Globus pallidus (tissue), 1 donor: ENCODE data around the gene RABGGTB.
"Not testable (repeated sequence)": the region's sequence is repeated elsewhere in the genome, so short reads cannot be mapped to it uniquely, and the experiment has no call there.

Experiments
- DNase-seq: peaks from one replicate; pipeline ENCODE4 v3.0.0-alpha.2; 2015; ENCODE audit warnings: low spot score

Gene RABGGTB

DNA sequence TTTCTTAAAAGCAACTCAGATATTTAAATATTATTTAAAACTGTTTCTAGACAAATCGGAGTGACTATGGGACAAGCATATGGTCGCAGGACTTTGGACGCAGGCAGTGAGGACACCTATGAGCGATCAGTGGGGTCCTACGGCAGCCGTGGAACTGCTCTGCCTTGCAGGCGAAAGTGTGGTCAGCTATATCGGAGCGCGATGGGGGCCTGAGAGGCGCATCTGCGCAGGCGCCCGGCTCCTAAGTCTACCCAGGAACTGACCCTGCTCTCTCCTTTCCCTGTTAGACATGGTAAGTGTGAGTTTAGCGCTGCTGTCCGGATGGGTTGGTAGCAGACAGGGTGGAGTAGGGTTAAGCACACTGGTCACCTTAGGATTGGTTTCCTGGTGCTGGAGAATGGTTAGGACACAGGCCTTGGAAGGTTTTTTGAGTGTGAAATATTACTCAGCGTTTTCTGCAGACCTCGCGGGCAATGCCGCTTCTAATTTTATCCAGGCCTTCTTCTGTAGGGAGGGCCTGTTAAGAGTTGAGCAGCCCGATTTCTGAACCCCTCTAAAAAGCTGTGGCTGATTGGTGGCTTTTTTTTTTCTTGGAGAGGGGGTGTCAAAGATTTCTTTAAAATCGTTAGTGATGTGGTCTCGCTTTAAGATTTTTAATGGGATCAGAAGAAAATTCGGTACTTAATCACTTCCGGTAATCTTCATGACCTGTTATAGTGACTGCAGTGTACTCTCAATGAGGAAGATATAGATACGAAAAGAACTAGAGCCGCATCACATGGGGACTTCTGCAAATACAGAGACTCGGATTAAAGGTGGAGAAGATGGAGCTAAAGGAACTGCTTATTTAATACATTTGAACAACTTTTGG lies at the start of gene RABGGTB:
Gene RABGGTB, plus strand, starts transcription at position 274 of the 871 bp plus-strand sequence. Its CDS starts 16 bp downstream, at position 290.
- peak; percentile 94 for DNase-seq

DNA sequence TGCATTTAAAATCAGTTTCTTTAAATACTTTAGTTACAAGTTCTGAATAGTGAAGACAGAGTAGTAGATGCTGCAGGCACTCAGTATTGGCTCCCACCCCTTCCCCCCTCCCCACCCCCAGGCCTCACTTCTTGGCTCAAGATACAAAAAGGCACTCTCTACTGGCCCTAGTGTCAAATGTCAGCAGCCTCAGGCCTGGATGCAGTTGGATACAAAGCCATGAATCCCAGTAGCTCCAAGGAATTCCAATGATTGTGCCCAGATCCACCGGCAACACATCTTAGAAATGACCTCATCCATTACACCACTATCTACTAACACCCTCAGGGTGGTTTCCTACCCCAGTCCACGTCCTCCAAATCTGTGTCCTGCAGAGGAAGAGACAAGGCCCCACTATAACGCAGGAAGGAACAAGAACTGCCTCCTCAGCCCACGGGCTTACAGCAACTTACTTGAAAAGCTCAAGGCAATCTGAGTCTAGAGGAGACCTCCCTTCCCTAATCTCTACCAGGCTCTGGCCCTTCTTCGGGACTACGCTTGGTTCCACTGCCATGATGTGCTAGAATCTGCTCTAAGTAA lies 43.9 kb upstream of the RABGGTB start:
- no peak for DNase-seq

DNA sequence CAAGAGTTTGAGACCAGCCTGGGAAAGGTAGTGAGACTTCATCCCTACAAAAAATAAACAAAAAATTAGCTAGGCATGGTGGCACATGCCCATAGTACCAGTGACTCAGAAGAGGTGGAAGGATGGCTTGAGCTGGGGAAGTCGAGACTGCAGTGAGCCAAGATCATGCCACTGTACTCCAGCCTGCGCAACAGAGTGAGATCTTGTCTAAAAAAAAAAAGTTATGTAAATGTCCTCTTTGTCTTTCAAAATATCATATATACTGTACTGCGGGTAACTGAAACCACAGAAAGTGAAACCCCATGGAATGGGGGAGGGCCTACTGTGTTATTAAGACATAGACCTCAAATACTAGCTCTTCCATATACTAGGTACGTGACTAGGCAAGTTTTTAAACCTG lies 40.8 kb upstream of the RABGGTB start:
- DNase-seq, result no peak

DNA sequence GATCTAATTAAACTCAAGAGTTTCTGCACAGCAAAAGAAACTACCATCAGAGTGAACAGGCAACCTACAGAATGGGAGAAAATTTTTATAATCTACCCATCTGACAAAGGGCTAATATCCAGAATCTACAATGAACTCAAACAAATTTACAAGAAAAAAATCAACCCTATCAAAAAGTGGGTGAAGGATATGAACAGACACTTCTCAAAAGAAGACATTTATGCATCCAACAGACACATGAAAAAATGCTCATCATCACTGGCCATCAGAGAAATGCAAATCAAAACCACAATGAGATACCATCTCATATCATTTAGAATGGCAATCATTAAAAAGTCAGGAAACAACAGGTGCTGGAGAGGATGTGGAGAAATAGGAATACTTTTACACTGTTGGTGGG lies 28.8 kb upstream of the RABGGTB start:
- DNase-seq, result not testable (repeated sequence)

DNA sequence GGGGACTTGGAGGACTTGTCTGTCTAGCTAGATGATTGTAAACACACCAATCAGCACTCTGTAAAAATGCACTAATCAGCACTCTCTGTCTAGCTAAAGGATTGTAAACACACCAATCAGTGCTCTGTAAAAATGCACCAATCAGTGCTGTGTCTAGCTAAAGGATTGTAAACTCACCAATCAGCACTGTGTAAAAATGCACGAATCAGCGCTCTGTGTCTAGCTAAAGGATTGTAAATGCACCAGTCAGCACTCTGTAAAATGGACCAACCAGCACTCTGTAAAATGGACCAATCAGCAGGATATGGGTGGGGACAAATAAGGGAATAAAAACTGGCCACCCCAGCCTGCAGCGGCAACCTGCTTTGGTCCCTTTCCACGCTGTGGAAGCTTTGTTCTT lies 27.5 kb upstream of the RABGGTB start:
- not testable (repeated sequence) for DNase-seq

DNA sequence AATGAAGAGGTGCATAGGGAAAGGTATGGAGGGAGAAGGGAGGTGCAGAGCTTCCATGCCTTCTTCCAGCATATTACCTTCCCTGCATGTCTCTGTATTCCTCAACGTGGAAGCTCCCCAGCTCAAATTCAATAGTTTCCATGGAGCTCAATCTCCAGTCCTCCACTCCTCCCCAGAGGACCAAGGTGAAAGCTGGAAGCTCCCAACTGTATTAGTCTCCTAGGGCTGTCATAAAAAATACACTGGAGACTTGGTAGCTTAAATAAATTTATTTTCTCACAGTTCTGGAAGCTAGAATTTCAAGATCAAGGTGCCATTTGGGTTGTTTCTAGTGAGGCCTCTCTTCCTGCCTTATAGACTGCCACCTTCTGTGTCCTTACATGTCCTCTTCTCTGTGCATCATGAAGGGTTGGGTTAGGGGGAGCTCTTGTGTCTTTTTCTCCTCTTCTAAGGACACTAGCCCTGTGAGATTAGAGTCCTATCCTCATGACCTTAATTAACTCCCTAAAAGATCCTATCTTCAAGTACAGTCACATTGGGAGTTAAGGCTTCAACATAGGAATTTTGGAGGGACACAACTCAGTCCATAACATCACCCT lies 21.9 kb upstream of the RABGGTB start:
- no peak for DNase-seq

DNA sequence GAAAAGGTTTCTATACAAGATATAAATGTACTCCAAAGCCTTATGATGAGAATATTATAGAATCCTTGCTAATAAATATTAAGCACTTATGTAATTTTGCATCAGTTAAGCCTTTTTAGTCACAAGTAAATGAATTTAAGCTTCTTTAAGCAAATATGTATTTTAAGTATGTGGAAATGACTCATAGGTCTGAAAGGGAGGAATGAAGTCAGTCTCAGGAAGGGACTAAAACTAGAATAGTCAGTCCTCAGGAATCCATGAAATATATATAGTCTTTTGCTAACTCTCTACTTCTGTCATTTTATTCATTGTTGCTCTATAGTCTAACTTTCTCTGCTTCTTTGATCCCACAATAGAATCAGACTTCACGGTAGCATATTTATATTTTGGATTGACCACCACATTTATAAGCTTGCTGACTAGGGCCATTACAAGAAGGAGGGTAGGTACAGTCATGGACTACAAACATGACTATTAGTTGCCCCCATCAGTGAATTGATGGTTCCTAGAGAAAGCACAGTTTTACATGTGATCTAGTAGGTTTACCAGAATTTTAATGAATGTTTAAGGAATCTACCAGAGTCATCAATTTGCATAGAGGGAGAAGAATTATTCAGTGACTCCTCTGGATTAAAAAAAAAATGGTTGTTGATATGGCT lies 20.2 kb upstream of the RABGGTB start:
- DNase-seq, result no peak

DNA sequence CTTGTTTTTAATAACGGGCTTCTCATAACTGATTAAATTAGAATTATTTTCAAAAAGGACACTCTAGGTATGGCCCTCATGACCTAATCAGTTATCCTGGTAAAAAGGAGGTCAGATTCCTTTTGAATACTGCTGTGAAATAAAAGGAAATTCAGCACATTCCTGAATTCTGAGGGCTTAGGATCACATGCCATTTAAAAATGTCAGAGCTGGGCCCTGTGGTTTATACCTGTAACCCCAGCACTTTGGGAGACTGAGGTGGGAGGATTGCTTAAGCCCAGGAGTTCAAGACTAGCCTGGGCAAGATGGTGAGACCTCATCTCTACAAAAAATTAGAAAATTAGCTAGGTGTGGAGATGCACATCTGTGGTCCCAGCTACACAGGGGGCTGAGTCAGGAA lies 18.0 kb upstream of the RABGGTB start:
- no peak for DNase-seq

DNA sequence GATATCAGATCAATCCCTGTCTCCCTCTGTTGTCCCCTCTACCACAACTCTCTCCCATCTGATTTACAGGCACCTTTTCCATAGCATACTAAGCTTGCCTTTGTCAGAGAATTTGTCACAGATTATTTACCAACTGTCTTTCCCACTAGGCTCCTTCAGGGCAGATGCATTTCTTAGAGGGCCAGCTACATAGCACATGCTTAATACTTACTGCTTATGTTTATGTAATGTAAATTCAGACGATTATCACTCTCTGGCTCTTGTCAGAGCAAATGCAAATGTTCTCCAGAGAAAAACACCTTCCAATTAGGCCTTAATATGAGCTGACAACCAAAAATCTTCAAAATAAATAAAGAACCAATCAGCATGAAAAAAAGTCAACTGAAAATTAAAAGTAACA lies 15.3 kb upstream of the RABGGTB start:
- no peak for DNase-seq

DNA sequence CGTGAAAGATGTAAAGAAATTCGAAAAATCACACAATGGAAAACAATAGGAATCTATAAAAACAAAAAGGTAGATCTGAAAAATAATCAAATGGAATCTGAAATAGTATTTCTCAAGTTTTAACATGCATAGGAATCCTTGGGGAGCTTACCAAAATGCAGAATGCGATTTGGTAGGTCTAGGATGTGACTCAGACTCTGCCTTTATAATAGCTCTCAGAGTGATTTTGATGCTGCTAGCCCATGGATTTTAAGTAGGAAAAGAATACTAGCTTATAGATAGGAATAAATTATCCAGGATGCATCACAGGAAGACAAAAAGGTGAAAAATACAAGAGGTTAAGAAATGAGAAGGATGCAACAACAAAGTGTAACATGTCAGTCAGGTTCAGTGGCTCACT lies 14.1 kb upstream of the RABGGTB start:
- DNase-seq, result no peak

DNA sequence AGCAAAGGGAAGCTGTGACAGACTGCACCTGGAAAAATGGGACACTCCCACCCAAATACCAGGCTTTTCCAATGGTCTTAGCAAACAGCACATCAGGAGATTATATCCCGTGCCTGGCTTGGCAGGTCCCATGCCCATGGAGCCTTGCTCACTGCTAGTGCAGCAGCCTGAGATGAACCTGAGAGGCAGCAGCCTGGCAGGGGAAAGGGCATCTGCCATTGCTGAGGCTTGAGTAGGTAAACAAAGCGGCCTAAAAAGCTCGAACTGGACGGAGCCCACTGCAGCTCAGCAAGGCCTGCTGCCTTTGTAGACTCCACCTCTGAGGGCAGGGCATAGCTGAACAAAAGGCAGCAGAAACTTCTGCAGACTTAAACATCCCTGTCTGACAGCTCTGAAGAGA lies 8.2 kb upstream of the RABGGTB start:
- not testable (repeated sequence) for DNase-seq

DNA sequence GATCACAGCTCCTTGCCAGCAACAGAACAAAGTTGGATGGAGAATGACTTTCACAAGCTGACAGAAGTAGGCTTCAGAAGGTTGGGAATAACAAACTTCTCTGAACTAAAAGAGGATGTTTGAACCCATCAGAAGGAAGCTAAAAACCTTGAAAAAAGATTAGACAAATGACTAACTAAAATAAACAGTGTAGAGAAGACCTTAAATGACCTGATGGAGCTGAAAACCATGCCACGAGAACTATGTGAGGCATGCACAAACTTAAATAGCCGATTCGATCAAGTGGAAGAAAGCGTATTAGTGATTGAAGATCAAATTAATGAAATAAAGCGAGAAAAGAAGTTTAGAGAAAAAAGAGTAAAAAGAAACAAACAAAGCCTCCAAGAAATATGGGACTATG lies 7.4 kb upstream of the RABGGTB start:
- DNase-seq, result not testable (repeated sequence)

DNA sequence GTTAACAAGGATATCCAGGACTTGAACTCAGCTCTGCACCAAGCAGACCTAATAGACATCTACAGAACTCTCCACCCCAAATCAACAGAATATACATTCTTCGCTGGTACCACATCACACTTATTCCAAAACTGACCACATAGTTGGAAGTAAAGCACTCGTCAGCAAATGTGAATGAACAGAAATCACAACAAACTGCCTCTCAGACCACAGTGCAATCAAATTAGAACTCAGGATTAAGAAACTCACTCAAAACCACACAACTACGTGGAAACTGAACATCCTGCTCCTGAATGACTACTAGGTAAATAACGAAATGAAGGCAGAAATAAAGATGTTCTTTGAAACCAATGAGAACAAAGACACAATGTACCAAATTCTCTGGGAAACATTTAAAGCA lies 5.9 kb upstream of the RABGGTB start:
- DNase-seq, result not testable (repeated sequence)

DNA sequence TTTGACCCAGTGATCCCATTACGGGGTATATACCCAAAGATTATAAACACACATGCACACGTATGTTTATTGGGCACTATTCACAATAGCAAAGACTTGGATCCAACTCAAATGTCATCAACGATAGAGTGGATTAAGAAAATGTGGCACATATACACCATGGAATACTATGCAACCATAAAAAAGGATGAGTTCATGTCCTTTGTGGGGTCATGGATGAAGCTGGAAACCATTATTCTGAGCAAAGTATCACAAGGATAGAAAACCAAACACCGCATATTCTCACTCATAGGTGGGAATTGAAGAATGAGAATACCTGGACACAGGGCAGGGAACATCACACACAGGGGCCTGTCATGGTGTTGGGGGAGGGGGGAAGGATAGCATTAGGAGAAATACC lies 2.1 kb upstream of the RABGGTB start:
- DNase-seq, result not testable (repeated sequence)

DNA sequence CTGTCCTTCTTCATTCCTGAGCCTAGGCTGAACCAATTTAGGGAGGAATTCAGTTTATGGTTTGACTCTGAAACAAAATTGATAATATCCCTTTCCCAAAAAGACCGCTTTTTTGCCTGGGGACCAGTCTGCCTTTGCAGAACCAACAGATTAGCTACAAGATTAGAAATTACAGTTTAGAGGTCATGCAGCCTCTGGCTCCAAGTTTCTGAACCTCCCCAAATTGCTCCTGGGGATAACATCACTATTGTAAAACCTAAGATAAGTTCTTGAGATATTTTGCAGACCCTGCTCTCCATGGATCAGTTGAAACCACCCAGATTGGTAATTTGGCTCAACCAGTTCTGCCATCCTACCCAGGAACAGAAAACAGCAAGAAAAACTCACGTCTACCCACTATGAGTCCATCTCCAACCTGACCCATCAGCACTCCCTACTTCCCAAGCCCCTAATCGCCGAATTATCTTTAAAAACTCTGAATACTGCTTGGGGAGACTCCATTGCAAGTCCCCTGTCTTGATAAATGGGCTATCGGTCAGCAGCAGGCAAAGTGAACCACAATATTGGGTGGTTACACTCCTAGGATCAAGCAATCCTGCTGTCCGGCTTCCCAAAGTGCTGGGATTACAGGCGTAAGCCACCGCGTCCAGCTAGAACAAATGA lies 605 bp upstream of the RABGGTB start:
- DNase-seq, result no peak

DNA sequence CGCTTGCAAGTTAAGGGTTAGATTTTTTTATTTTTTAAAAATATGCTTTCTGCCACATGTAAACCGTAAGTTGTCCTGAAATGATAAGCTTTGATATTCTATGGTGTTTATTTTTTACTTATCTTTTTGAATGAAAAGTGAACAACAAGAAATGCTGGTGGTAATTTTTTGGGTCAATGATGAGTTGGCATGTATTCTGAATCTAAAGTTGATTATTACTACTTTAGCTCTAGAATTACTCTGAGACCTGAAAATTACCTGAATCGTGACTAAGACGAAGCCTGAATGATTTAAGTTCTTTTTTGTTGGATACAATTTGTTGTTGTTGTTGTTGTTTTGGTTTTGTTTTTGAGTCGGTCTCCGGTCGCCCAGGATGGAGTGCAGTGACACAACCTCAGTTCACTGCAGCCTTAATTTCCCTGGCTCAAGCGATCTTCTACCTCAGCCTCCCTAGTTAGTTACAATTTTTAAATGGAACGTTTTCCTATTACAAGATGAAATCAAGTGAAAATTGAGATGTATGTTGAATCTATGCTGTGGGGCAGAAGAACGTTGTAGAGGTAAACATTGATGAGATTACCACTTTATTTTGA lies 941 bp downstream of the RABGGTB start:
- no peak for DNase-seq

DNA sequence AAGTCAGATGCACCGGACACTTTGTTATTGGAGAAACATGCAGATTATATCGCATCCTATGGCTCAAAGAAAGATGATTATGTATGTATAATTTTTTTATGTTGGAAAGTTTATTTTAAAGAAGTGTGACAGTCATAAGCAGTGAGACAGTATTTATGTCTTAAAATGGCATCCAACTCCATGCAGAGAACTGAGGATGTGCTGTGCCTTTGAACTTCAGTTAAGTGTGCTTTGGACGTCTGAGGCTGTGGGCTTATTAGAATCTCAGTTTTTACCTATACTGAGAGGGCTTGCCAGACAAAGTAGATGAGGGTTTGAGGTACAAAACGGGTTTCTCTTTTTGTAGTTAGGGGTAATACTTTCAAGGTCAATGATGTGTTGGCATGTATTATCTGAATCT lies 1.5 kb downstream of the RABGGTB start:
- no peak for DNase-seq

DNA sequence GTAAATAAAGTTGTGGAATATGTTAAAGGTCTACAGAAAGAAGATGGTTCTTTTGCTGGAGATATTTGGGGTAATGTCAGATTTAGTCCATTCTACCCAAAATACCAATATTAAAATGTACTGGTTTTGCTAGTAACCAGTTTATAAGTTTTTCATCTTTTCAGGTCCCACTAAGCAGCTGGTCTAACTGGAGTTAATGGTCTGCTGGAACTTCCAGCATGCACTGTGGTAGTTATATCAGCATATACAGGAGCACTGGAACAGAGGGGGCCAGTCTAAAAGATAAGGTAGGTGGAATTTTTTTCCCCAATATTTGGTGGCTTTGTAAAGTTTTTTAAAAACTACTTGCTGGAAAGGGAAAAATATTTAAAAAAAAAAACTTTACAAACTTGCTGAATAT lies 3.9 kb downstream of the RABGGTB start:
- no peak for DNase-seq

DNA sequence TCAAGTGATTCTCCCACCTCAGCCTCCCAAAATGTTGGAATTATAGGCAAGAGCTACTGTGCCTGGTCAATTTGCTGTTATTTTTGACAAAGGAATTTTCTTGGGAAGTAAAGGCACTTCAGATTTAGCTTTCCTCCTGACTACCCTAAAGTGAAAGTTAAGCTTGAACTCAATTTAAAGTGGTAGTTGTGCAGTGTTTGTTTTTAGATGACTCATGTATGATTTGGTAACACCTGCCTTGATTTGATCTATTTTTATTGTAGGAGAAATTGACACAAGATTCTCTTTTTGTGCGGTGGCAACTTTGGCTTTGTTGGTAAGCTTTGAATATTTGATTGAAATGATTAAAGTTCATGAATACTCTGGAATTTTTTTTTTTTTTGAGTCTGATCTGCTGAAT lies 5.0 kb downstream of the RABGGTB start:
- no peak for DNase-seq

DNA sequence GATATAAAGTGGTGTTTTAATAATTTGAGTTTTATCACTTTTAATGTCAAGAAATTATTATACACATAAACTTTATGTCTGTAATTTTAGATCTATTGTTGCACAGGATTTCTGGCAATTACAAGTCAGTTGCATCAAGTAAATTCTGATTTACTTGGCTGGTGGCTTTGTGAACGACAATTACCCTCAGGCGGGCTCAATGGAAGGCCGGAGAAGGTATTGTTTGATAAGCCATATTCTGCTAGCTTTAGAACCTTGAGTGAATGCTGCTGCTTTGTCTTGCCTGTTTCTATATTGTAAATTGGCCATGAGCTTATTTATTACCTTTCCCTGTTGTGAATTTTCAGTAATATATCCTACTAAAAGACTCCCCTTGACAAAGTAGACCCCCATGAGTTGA lies 6.0 kb downstream of the RABGGTB start:
- no peak for DNase-seq

DNA sequence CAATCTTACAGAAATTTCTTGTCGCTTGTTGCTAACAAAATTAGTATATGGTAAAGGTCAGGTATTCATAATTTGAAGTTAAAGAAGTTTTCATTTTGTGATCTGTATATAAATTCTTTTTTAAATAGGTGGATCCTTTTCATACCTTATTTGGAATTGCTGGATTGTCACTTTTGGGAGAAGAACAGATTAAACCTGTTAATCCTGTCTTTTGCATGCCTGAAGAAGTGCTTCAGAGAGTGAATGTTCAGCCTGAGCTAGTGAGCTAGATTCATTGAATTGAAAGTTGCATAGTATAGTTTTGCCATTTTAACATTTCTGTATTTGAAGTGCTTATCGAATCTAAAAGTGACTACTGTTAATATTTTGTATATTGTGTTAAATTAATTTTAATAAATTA lies 8.3 kb downstream of the RABGGTB start:
- DNase-seq, result no peak

DNA sequence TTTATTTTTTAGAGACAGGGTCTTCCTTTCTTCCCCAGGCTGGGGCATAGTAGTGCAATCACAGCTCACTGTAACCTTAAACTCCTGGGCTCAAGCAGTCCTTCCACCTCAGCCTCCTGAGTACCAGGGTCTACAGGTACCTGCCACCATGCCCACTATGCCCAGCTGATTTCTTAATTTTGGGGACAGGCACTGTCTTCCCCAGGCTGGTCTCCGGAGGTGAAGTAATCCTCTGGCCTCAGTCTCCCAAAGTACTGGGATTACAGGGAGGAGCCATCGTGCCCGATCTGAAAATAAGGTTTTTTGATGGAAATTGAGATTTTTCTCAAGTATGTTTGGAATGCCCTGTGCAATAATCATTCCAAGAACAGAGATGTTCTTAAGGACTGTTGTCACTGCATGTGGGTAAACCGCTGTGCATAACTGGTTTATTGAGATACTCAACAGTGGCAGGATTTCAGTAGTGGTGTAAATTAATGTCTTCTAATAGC lies 9.7 kb downstream of the RABGGTB start:
- no peak for DNase-seq
